Cerebellar nuclear complex (tissue), 1 donor: Measurements from ENCODE around the gene SLC39A12.
"Not testable (repeated sequence)": the region's sequence is repeated elsewhere in the genome, so short reads cannot be mapped to it uniquely, and the experiment has no call there.

Experiments
- DNase-seq, 2 experiments: peaks; one replicate each; lab custom pipeline; 2025; lab: John Stamatoyannopoulos, UW

SLC39A12 gene

GRCh38 chr10:17951868-17952371, at the start of gene SLC39A12:
Gene SLC39A12, plus strand, starts transcription at chr10:17951918. Its CDS starts 1,359 bp downstream, at chr10:17953277.
- DNase-seq: no peak

DNA sequence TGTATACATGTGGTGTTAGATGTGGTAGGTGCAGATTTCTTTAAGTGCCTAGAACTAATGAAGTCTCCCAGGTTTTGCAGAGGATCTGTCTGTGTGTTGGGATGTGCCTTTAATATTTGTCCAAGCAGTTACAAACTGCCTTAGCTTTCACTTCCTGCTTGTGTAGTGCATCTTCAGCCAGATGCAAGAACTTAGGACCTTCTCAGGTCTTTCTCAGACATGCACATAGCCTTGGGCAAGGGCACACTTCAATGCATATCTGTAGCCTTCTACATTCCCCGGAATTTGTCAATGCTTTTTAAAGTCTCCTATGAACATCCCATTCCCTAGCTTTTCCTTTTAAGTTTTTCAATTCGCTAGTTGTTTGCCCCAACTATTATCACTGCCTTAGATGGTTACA, 47.2 kb upstream of the SLC39A12 start:
- no peak for DNase-seq

- no peak for DNase-seq
These were observed 46.2 kb upstream of the SLC39A12 start for GRCh38 chr10:17905491-17905890.

DNA sequence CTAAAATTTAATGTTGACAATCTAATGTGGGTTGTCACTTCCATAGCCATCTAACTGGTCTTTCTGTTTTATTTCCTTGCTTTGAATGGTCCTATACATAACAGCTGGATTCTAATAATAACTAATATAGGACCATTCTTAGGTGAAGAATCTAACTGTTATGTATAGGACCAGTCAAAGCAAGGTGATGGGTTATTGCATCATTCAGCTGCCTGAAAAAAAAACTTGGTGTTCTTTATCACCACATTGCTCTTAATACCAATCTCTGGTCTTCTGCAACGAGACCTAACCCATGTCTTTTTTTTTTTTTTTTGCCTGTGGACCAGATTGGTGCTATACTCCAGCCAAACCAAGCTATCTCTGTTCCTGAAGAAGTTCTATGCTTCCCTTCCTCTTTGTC, 45.7 kb upstream of the SLC39A12 start:
- no peak for DNase-seq

- no peak for DNase-seq
These were observed 44.1 kb upstream of the SLC39A12 start for GRCh38 chr10:17907641-17908040.

- peak in 1 of 2 experiments; percentile 2 for DNase-seq
These were observed 41.5 kb upstream of the SLC39A12 start for GRCh38 chr10:17910125-17910789.

DNA sequence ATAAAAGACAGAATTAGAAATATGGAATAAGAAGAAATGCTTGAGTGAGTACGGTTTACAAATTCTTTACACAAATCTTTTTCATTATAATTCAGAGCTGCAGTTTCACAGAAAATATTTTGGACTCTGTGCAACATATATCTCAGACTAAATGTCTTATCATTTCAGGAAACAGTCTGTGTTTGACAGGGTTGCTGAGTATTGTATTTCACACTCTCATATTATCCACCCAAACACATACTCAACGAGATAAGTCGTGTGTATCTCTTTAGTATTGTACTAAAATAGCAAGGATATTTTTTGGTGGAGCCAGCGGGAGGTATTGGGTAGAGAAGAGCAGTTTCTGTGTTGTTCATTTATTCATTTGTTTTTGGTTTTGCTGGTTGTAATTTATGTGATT, 39.0 kb upstream of the SLC39A12 start:
- DNase-seq: no peak

GRCh38 chr10:17913604-17914003, 38.1 kb upstream of the SLC39A12 start:
- no peak for DNase-seq

- no peak for DNase-seq
These were observed 37.3 kb upstream of the SLC39A12 start for GRCh38 chr10:17914169-17915045.

DNA sequence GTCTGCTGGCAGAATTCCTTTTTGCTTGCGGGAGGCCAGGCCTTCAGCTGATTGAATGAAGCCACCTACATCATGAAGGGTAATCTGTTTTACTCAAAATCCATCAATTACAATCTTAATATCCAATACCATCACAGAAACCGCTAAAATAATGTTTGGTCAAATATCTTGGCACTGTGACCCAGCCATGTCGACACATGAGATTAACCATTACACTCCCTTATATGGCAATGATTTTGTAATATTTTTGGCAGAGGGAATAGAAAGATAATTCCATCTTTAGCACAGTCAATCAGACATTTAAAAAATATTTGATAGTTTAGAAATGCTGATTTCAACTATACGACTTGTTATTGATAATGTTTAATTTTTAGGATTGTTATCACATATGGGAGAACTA, 36.5 kb upstream of the SLC39A12 start:
- DNase-seq: no peak

DNA sequence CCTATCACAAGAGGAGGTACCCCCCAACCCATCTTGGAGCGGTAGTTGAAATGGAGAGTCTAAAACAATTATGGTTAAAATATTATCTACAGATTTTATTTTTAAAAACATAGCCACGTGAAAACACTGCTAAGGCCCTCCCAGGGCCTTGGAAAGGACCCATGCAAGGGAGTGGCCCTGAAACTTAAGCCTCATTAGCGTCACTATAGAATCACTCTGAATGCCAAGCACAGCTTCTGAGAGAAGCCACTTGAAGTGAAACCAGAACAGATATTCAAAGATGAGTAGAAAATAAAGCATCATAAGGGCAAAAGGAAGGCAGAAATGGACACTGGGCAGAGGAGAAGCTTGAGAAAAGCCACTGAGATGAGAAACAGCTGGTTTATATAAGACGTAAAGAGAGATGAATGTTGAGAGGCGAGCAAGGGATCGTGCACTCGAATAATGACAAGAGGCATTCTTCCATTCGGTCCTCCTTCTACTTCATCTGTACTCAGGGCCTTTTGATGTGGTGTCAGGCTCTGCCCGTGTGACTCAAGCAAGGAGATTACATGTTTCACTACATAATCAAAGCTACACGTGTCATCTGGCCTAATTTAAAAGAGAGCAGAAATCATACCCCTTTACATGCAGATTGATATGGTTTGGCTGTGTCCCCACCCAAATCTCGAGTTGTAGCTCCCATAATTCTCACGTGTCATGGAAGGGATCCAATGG, 33.4 kb upstream of the SLC39A12 start:
- no peak for DNase-seq

DNA sequence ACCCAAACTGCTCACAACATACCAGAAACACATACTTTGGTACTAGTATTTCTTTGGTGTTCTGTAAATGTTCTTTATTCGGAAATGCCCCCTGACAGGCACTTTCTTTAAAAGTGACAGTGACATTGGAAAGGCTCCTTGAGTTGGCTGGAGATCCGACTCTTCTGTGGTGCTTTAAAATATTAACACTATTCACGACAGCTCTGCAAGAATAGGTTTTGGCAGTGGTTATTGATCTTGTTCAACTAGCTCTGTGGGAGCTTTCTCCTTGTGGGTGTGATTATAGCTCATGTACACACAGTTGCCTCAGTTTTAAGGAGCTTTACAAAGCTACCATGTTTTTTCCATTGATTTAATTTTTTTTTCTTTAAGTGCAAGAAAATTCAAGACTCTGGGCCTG, 30.3 kb upstream of the SLC39A12 start:
- no peak for DNase-seq

GRCh38 chr10:17923728-17924127, 28.0 kb upstream of the SLC39A12 start:
- no peak for DNase-seq

DNA sequence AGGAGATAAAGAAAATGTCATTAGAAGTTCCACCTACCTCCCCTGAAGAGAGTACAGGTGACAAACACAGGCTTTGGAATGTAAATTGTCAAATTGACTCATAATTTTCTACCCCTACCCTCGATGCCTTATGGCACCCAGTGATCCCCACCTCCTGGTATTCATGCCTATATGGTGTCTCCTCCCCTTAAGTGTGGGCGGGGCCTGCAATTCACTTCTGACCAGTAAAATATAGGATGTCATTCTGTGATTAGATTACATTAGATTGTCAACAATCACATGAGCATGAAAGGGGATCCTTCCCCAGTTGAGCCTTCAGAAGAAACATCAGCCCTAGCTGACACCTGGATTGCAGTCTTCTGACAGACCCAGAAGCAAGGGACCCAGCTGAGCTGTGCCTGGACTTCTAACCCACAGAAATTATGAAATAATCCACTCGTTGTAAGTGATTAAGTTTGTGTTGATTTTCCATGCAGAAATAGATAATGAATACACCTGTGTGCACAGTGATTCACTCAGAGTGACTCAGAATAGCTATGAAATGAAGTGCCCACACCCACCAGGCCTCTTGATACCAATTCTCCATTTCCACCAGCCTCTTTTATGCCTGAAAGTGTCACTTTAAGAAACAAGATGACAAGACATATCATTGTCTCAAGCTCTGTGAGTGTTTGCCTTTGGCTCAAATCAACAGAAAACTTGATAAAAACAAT, 8.5 kb upstream of the SLC39A12 start:
- no peak for DNase-seq

- DNase-seq: not testable (repeated sequence)
These were observed 1.4 kb upstream of the SLC39A12 start for GRCh38 chr10:17950269-17950668.

- DNase-seq: no peak
These were observed 992 bp upstream of the SLC39A12 start for GRCh38 chr10:17950726-17951125.

DNA sequence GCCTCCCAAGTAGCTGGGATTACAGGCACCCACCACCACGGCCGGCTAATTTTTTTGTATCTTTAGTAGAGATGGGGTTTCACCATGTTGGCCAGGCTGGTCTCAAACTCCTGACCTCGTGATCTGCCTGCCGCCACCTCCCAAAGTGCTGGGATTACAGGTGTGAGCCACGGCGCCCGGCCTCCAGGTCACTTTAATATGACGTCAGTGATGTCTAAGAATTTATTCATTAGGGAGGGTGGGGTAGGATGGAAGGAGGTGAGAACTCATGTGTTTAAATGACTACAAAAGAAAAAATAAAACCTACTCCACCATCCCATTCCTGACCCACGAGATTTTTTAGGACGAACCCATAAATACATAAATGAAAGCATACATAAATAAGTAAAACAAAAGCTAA, 2.7 kb downstream of the SLC39A12 start:
- not testable (repeated sequence) for DNase-seq

- no peak for DNase-seq
These were observed 3.1 kb downstream of the SLC39A12 start for GRCh38 chr10:17954861-17955260.

DNA sequence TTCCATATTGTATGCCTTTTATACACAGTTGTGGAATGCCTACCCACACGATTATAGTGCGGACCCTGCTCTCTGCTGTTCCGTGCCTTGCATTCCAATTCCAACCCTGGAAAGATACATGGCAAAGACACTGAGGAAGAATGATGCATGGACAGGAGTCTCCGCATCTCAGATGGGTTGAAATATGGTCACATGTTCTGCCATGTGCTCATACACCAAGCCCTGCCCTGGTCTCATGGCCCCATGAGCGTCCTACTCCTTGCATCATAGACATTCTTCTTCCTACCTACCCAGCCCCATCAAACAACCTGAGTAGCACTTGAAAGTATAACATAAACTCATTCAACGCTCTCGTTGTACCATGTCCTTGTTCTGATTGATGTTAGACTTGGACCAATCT, 6.3 kb downstream of the SLC39A12 start:
- DNase-seq: no peak

GRCh38 chr10:17959870-17960269, 8.2 kb downstream of the SLC39A12 start:
- DNase-seq: no peak

DNA sequence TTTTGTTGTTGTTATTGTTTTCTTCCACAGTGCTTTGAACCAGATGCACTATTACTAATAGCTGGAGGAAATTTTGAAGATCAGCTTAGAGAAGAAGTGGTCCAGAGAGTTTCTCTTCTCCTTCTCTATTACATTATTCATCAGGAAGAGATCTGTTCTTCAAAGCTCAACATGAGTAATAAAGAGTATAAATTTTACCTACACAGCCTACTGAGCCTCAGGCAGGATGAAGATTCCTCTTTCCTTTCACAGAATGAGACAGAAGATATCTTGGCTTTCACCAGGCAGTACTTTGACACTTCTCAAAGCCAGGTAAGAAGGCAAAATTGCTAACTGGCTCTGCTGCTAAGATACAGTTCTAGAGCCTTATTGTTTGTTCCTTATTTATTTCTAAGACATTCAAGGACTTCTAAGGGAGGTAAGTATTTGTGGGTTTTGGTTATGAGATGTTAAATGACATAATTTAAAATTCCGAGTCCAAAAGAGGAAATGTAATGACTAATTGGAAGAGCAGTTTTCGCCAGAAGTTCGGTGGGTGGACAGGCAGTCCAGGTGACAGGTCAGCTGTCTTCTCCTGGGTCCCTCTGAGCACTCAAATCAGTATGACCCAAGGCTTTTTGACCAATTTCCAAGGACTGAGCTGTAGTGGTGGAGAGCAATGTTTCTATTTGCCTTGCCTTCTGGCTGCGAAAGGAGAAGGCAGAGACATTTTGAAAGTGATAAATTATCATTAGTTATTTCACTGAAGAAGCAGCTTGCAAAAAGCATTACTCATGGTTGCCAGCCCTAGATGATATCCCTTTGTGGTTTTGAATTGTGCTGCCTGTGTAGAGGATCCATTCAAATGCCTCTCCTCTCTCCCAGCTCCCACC, 10.1 kb downstream of the SLC39A12 start:
- DNase-seq: no peak
